ENCODE data around the gene TPD52L3. TPM values are rescaled to one million over a fixed set of nuclear protein-coding genes. Genes with fewer than 3 reads are reported as not detected.

TPD52L3 gene
- total RNA-seq, 1 donor from 2014 or later = not detected

GRCh38 chr9:6354072-6354686 lies 26.0 kb downstream of the TPD52L3 start:
- Histone ChIP-seq H3K27ac (no peak overlapping the region), H3K27me3 (ENCODE audit: low read depth) (no peaks in the 10 kb centered on the region), H3K36me3 (no peaks in the 10 kb centered on the region), H3K4me1 (no peaks in the 10 kb centered on the region), H3K4me3 (no peak overlapping the region), H3K9me3 (no peaks in the 10 kb centered on the region)
- TF ChIP-seq, protein P1, sequence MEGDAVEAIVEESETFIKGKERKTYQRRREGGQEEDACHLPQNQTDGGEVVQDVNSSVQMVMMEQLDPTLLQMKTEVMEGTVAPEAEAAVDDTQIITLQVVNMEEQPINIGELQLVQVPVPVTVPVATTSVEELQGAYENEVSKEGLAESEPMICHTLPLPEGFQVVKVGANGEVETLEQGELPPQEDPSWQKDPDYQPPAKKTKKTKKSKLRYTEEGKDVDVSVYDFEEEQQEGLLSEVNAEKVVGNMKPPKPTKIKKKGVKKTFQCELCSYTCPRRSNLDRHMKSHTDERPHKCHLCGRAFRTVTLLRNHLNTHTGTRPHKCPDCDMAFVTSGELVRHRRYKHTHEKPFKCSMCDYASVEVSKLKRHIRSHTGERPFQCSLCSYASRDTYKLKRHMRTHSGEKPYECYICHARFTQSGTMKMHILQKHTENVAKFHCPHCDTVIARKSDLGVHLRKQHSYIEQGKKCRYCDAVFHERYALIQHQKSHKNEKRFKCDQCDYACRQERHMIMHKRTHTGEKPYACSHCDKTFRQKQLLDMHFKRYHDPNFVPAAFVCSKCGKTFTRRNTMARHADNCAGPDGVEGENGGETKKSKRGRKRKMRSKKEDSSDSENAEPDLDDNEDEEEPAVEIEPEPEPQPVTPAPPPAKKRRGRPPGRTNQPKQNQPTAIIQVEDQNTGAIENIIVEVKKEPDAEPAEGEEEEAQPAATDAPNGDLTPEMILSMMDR (IDR thresholded peaks at IDR 0.05) = peak; percentile 73
- no peak for DNase-seq
- intact Hi-C loops (cut with DNase I) = loop anchor here (10.0 kb wide), 1 partner anchor 211 kb away; no protein-coding TSS in a partner anchor
- ATAC-seq = peak; percentile 85

- no peak for DNase-seq
- no peak overlapping the region for H3K4me3 ChIP-seq
- no peak overlapping the region for H3K27ac ChIP-seq
- intact Hi-C loops (cut with DNase I) = loop anchor here (10.0 kb wide), 1 partner anchor 209 kb away; no protein-coding TSS in a partner anchor
- H3K36me3 ChIP-seq = no peaks in the 10 kb centered on the region
- no peaks in the 10 kb centered on the region for H3K9me3 ChIP-seq
- H3K4me1 ChIP-seq = no peaks in the 10 kb centered on the region
- TF ChIP-seq, protein P1 (IDR thresholded peaks at IDR 0.05) = no peak
- no peak for ATAC-seq
- no peaks in the 10 kb centered on the region for H3K27me3 ChIP-seq (ENCODE audit: low read depth)
These were observed 27.6 kb downstream of the TPD52L3 start for GRCh38 chr9:6355728-6356127.

- no peak overlapping the region for H3K4me3 ChIP-seq
- ATAC-seq (no peak), DNase-seq (no peak)
- H3K4me1 ChIP-seq = no peaks in the 10 kb centered on the region
- TF ChIP-seq, protein P1 (IDR thresholded peaks at IDR 0.05) = no peak
- no peaks in the 10 kb centered on the region for H3K27me3 ChIP-seq (ENCODE audit: low read depth)
- no peaks in the 10 kb centered on the region for H3K9me3 ChIP-seq
- no peaks in the 10 kb centered on the region for H3K36me3 ChIP-seq
- no peak overlapping the region for H3K27ac ChIP-seq
- intact Hi-C loops (cut with DNase I) = loop anchor here (10.0 kb wide), 1 partner anchor 208 kb away; no protein-coding TSS in a partner anchor
These were observed 28.3 kb downstream of the TPD52L3 start for GRCh38 chr9:6356441-6356840.

- H3K27ac ChIP-seq = no peak overlapping the region
- ATAC-seq (no peak), DNase-seq (no peak)
- no peaks in the 10 kb centered on the region for H3K9me3 ChIP-seq
- no peak overlapping the region for H3K4me3 ChIP-seq
- no peaks in the 10 kb centered on the region for H3K4me1 ChIP-seq
- H3K36me3 ChIP-seq = no peaks in the 10 kb centered on the region
- H3K27me3 ChIP-seq (ENCODE audit: low read depth) = no peaks in the 10 kb centered on the region
- intact Hi-C loops (cut with DNase I) = loop anchor here (10.0 kb wide), 1 partner anchor 208 kb away; no protein-coding TSS in a partner anchor
- TF ChIP-seq, protein P1 (IDR thresholded peaks at IDR 0.05) = no peak
These were observed 28.7 kb downstream of the TPD52L3 start for GRCh38 chr9:6356904-6357303.

GRCh38 chr9:6367128-6367890 lies 39.1 kb downstream of the TPD52L3 start:
- Histone ChIP-seq H3K4me1 (no peaks in the 10 kb centered on the region), H3K27me3 (ENCODE audit: low read depth) (no peaks in the 10 kb centered on the region), H3K9me3 (no peaks in the 10 kb centered on the region), H3K27ac (no peak overlapping the region), H3K4me3 (no peak overlapping the region), H3K36me3 (no peaks in the 10 kb centered on the region)
- DNase-seq (no peak), ATAC-seq (no peak)
- TF ChIP-seq, protein P1 (IDR thresholded peaks at IDR 0.05) = no peak
- intact Hi-C loops (cut with DNase I) = no loop called here

Measured in lower lobe of right lung (tissue), 2 donors.